Transverse colon (tissue), 4 donors: ENCODE data around the gene SLC16A12.
"Not testable (repeated sequence)": the region's sequence is repeated elsewhere in the genome, so short reads cannot be mapped to it uniquely, and the experiment has no call there.

Experiments used
- CTCF ChIP-seq, 5 experiments: fragments of 200-600 bp in 3 of 5; fragments of 450-650 bp in 2 of 5; sonication (generic) in 3 of 5; IDR thresholded peaks; 1 replicate in 2 of 5; 2 replicates in 3 of 5; pipeline ENCODE4 v1.5.1; 2016 to 2017; ENCODE audit warnings: antibody characterized with exemption in 5 of 5, inconsistent platforms in 3 of 5, mild to moderate bottlenecking in 2 of 5, moderate library complexity in 1 of 5
- POLR2A ChIP-seq: fragments of 450-650 bp; IDR thresholded peaks from one replicate; pipeline ENCODE4 v1.6.1; 2016; ENCODE audit warnings: antibody characterized with exemption, mild to moderate bottlenecking, moderate library complexity
- POLR2AphosphoS5 ChIP-seq, 3 donors: sonication (generic); formaldehyde crosslinking; IDR thresholded peaks; one replicate each; pipeline ENCODE4 v1.6.1; 2016; ENCODE audit warnings: antibody characterized with exemption in 3 of 3

DNA sequence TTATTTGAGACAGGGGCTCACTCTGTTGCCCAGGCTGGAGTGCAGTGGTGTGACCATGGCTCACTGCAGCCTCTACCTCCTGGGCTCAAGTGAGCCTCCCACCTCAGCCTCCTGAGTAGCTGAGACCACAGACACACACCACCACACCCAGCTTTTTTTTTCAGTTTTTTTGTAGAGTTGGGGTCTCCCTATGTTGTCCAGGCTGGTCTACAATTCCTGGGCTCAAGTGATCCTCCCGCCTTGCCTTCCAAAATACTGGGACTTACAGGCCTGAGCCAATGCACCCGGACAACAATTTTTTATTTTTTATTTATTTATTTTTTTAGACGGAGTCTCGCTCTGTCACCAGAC is 144.2 kb downstream of the SLC16A12 start:
- TF ChIP-seq CTCF (IDR thresholded peaks at IDR 0.05); POLR2AphosphoS5 (IDR thresholded peaks at IDR 0.05); POLR2A: not testable (repeated sequence)
